H9 (cell line): ENCODE data around the gene C16orf90. TPM values are rescaled to one million over a fixed set of nuclear protein-coding genes. Genes with fewer than 3 reads are reported as not detected.

Experiments
- DNase-seq: peaks from one replicate; pipeline ENCODE4 v3.0.0-alpha.2; 2017
- H2AFZ ChIP-seq: one replicate; pipeline ENCODE4 v1.6.1; 2013; ENCODE audit warnings: mild to moderate bottlenecking, low read length, control low read depth, moderate library complexity
- H2AK5ac ChIP-seq: 2 replicates; pipeline ENCODE4 v1.6.1; 2013; ENCODE audit warnings: low read length, control low read depth, mixed read lengths; ENCODE audit not compliant: insufficient read length
- H2BK120ac ChIP-seq: one replicate; pipeline ENCODE4 v1.6.1; 2013; ENCODE audit warnings: low read depth, mild to moderate bottlenecking, low read length, control low read depth, inconsistent platforms; ENCODE audit not compliant: poor library complexity, severe bottlenecking
- H2BK12ac ChIP-seq: 2 replicates; pipeline ENCODE4 v1.6.1; 2013; ENCODE audit warnings: low read length, control low read depth, mixed read lengths, low read depth; ENCODE audit not compliant: insufficient read length
- H2BK15ac ChIP-seq: 2 replicates; pipeline ENCODE4 v1.6.1; 2013; ENCODE audit warnings: low read depth, low read length, control low read depth
- H2BK20ac ChIP-seq: one replicate; pipeline ENCODE4 v1.6.1; 2013; ENCODE audit warnings: low read depth, mild to moderate bottlenecking, low read length, control low read depth, inconsistent platforms; ENCODE audit not compliant: poor library complexity, severe bottlenecking
- H2BK5ac ChIP-seq: 2 replicates; pipeline ENCODE4 v1.6.1; 2013; ENCODE audit warnings: low read length, control low read depth, mixed read lengths; ENCODE audit not compliant: insufficient read length
- H3K14ac ChIP-seq: 2 replicates; pipeline ENCODE4 v1.6.1; 2013; ENCODE audit warnings: low read length, control low read depth; ENCODE audit not compliant: insufficient read depth
- H3K18ac ChIP-seq: 2 replicates; pipeline ENCODE4 v1.6.1; 2013; ENCODE audit warnings: low read depth, mild to moderate bottlenecking, mixed read lengths, low read length, control low read depth; ENCODE audit not compliant: insufficient read length
- H3K23ac ChIP-seq: 2 replicates; pipeline ENCODE4 v1.6.1; 2013; ENCODE audit warnings: low read length, control low read depth, mixed read lengths, low read depth; ENCODE audit not compliant: insufficient read length
- H3K23me2 ChIP-seq: 2 replicates; pipeline ENCODE4 v1.6.1; 2013; ENCODE audit warnings: low read depth, mild to moderate bottlenecking, mixed read lengths, low read length, control low read depth; ENCODE audit not compliant: insufficient read length, poor library complexity, severe bottlenecking
- H3K27ac ChIP-seq: 2 replicates; pipeline ENCODE4 v1.5.1; 2013; ENCODE audit warnings: low read length, control low read depth, mixed read lengths, low read depth; ENCODE audit not compliant: insufficient read length
- H3K27me3 ChIP-seq: 2 replicates; pipeline ENCODE4 v1.6.1; 2013; ENCODE audit warnings: low read length, control low read depth, inconsistent platforms; ENCODE audit not compliant: insufficient read depth
- H3K4ac ChIP-seq: 2 replicates; pipeline ENCODE4 v1.6.1; 2013; ENCODE audit warnings: low read depth, mild to moderate bottlenecking, control low read depth, inconsistent platforms, low read length, moderate library complexity
- H3K4me1 ChIP-seq: 2 replicates; pipeline ENCODE4 v1.6.1; 2013; ENCODE audit warnings: low read length, control low read depth, inconsistent platforms; ENCODE audit not compliant: insufficient read depth
- H3K4me2 ChIP-seq: 2 replicates; pipeline ENCODE4 v1.6.1; 2013; ENCODE audit warnings: low read length, control low read depth, mixed read lengths; ENCODE audit not compliant: insufficient read length, insufficient read depth
- H3K56ac ChIP-seq: 2 replicates; pipeline ENCODE4 v1.6.1; 2013; ENCODE audit warnings: low read depth, mild to moderate bottlenecking, mixed read lengths, low read length, control low read depth; ENCODE audit not compliant: insufficient read length
- H3K79me1 ChIP-seq: 2 replicates; pipeline ENCODE4 v1.6.1; 2013; ENCODE audit warnings: low read depth, mild to moderate bottlenecking, moderate library complexity, low read length, control low read depth, inconsistent platforms; ENCODE audit not compliant: insufficient read depth, poor library complexity, severe bottlenecking
- H3K79me2 ChIP-seq: 2 replicates; pipeline ENCODE4 v1.6.1; 2013; ENCODE audit warnings: low read length, control low read depth, inconsistent platforms; ENCODE audit not compliant: insufficient read depth
- H3K9ac ChIP-seq: 2 replicates; pipeline ENCODE4 v1.6.1; 2013; ENCODE audit warnings: low read length, control low read depth, mixed read lengths; ENCODE audit not compliant: insufficient read length; ENCODE audit errors: extremely low read depth
- H3K9me3 ChIP-seq: one replicate; pipeline ENCODE4 v1.6.1; 2013; ENCODE audit warnings: low read depth, low read length, inconsistent platforms; ENCODE audit not compliant: control insufficient read depth
- H3T11ph ChIP-seq: one replicate; pipeline ENCODE4 v1.6.1; 2013; ENCODE audit warnings: mild to moderate bottlenecking, low read length, control low read depth, inconsistent platforms
- H4K20me1 ChIP-seq: one replicate; pipeline ENCODE4 v1.6.1; 2013; ENCODE audit not compliant: control insufficient read depth, insufficient read length, insufficient read depth
- H4K5ac ChIP-seq: 2 replicates; pipeline ENCODE4 v1.6.1; 2013; ENCODE audit warnings: low read depth, mild to moderate bottlenecking, mixed read lengths, low read length, control low read depth; ENCODE audit not compliant: insufficient read length
- H4K8ac ChIP-seq: replicated peaks from 2 replicates; pipeline ENCODE4 v1.6.1; 2013; ENCODE audit warnings: low read length, control low read depth, mixed read lengths, low read depth; ENCODE audit not compliant: insufficient read length
- H4K91ac ChIP-seq: 2 replicates; pipeline ENCODE4 v1.6.1; 2013; ENCODE audit warnings: low read depth, mild to moderate bottlenecking, moderate library complexity, mixed read lengths, low read length, control low read depth; ENCODE audit not compliant: insufficient read length
- H3K27ac Mint-ChIP-seq, 3 experiments: 2 replicates in 2 of 3; 3 replicates in 1 of 3; pipeline ENCODE4 v1.8.0; 2020 to 2021; ENCODE audit warnings: mixed read lengths in 3 of 3, mild to moderate bottlenecking in 1 of 3, moderate library complexity in 1 of 3
- H3K27me3 Mint-ChIP-seq: 2 replicates; pipeline ENCODE4 v1.8.0; 2021; ENCODE audit warnings: low read depth, mild to moderate bottlenecking, moderate library complexity, mixed read lengths
- H3K36me3 Mint-ChIP-seq, 3 experiments: 2 replicates in 2 of 3; 3 replicates in 1 of 3; pipeline ENCODE4 v1.8.0; 2020 to 2021; ENCODE audit warnings: low read depth in 3 of 3, mixed read lengths in 3 of 3; ENCODE audit not compliant: insufficient read depth in 1 of 3
- H3K4me1 Mint-ChIP-seq, 2 experiments: 2 replicates each; pipeline ENCODE4 v1.8.0; 2020; ENCODE audit warnings: mixed read lengths in 2 of 2
- H3K4me3 Mint-ChIP-seq, 2 experiments: 2 replicates in 1 of 2; 3 replicates in 1 of 2; pipeline ENCODE4 v1.8.0; 2020 to 2021; ENCODE audit warnings: mild to moderate bottlenecking in 2 of 2, mixed read lengths in 2 of 2, moderate library complexity in 1 of 2
- H3K9me3 Mint-ChIP-seq, 2 experiments: 2 replicates in 1 of 2; 3 replicates in 1 of 2; pipeline ENCODE4 v1.8.0; 2020; ENCODE audit warnings: mild to moderate bottlenecking in 2 of 2, mixed read lengths in 2 of 2, moderate library complexity in 1 of 2
- CTCF ChIP-seq: fragments of 200-600 bp; sonication (generic); conservative IDR thresholded peaks from 3 replicates; pipeline ENCODE4 v1.8.0; 2021; ENCODE audit warnings: antibody characterized with exemption, mild to moderate bottlenecking
- WGBS: extraction: QIAGEN DNeasy Blood & Tissue Kit; methylation state at CpG from one replicate; pipeline ENCODE4 v1.1.7; 2013; ENCODE audit warnings: missing lambda C conversion rate, low lambda C conversion rate, mixed read lengths; ENCODE audit not compliant: insufficient read length; ENCODE audit errors: extremely low coverage; 5-methylcytosine and 5-hydroxymethylcytosine counted together
- total RNA-seq: library from RNA; stranded (reverse); gene quantifications from 2 replicates; pipeline ENCODE4 v1.2.1, GENCODE V29; 2021

The C16orf90 gene
- total RNA-seq, 1 experiment from 2014 or later: not detected

DNA sequence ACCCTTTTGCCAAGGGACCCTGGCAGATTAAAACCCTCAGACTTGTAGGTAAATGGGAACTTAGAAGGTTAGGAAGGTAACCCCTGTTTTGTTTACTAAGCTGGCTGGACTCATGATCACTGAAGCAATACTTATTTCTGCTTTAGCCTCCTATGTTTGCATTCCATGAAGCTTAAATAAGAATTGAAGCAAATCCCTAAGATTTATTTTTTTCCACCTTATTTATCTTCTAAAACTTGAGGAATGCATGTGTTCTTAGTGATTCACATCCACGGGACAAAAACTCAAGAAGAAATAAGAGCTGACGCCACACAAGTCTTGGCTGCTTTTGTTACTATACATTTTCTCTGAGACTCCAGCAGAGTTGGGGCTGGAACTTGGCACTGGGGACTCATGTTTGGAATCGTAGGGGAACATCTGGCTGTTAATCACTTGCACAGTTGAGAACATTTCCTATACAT is 41.0 kb upstream of the C16orf90 start:
- H3K27me3 ChIP-seq: no peaks in the 10 kb centered on the region
- Mint-ChIP-seq H3K36me3 (peaks cover 13 to 20% (median 20%) of the 10 kb centered on the region in 3 experiments; a peak in 6 of 7 replicates), H3K27me3 (no peaks in the 10 kb centered on the region), H3K4me1 (peaks cover 2% of the 10 kb centered on the region in 2 experiments), H3K27ac (no peak overlapping the region), H3K9me3 (no peaks in the 10 kb centered on the region), H3K4me3 (no peak overlapping the region)
- no peak overlapping the region for H4K5ac ChIP-seq
- no peak for DNase-seq
- no peak overlapping the region for H2AFZ ChIP-seq
- H2BK12ac ChIP-seq: no peak overlapping the region
- H3T11ph ChIP-seq: no peak overlapping the region
- H3K79me1 ChIP-seq: no peaks in the 10 kb centered on the region
- no peak for TF ChIP-seq CTCF
- H3K23ac ChIP-seq: no peak overlapping the region
- H3K4me2 ChIP-seq: no peak overlapping the region
- no peak overlapping the region for H4K8ac ChIP-seq
- H3K18ac ChIP-seq: no peak overlapping the region
- no peak overlapping the region for H2AK5ac ChIP-seq
- no peak overlapping the region for H3K9ac ChIP-seq
- H3K4me1 ChIP-seq: no peaks in the 10 kb centered on the region
- no peaks in the 10 kb centered on the region for H3K9me3 ChIP-seq
- H3K79me2 ChIP-seq: no peaks in the 10 kb centered on the region
- H4K20me1 ChIP-seq: no peaks in the 10 kb centered on the region
- no peak overlapping the region for H2BK5ac ChIP-seq
- H2BK120ac ChIP-seq: no peak overlapping the region
- H2BK15ac ChIP-seq: no peak overlapping the region
- no peak overlapping the region for H2BK20ac ChIP-seq
- WGBS: no CpG with 5 or more reads among the region's 3 CpGs
- no peak overlapping the region for H3K27ac ChIP-seq
- no peaks in the 10 kb centered on the region for H3K23me2 ChIP-seq
- no peak overlapping the region for H4K91ac ChIP-seq
- H3K4ac ChIP-seq: no peak overlapping the region
- H3K56ac ChIP-seq: no peak overlapping the region
- H3K14ac ChIP-seq: no peak overlapping the region
